Fibroblast of gingiva (primary cell): ENCODE results near the gene GEMIN4.
"Not testable (repeated sequence)": the region's sequence is repeated elsewhere in the genome, so short reads cannot be mapped to it uniquely, and the experiment has no call there.

ENCODE experiments used
- DNase-seq: peaks from one replicate; pipeline ENCODE4 v3.0.0-alpha.2; 2011; ENCODE audit warnings: low read depth

The GEMIN4 gene

GRCh38 chr17:699345-699744 lies 52.7 kb downstream of the GEMIN4 start:
- DNase-seq: no peak

GRCh38 chr17:698096-698495 lies 54.0 kb downstream of the GEMIN4 start:
- not testable (repeated sequence) for DNase-seq

- no peak for DNase-seq
Measured at GRCh38 chr17:697682-698081, 54.4 kb downstream of the GEMIN4 start.

- no peak for DNase-seq
Measured at GRCh38 chr17:696369-696768, 55.7 kb downstream of the GEMIN4 start.
